ENCODE data around the gene GFPT2.

Gene GFPT2

DNA sequence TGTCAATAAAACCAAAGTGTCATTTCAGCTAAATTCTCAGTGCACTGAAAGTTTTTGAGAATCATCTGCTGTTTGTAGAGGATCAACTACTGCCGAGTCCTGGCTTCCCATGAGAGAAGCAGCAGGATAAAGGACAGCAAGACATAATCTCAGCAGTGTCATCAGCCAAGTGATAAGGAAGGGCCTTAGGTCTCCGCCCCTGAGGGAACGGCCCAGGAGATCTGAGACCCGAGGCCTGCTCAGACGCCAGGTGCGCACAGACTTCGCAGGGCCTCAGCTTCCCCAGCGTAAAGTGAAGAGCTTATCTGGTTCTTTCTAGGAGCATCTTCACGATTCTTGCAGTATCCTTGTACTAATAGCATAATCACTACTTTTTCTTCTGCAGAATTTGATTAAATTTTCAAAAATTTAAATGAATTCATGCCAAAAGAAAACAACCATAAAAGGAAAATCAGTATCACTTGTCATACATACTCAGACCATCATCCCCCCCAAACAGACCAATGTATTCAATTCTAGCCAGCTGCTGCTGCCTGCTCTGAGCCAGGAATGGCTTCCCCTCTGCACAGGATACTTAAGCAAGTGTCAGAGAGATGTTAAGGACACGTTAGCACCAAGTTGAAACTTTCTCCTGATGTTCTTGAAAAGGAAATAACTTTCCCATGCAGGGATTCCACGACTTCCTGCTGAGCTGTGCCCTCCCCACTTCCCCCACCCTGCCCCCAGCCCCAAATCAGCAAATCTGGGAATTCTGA lies 2.2 kb downstream of the GFPT2 start:
- no peak for ATAC-seq

DNA sequence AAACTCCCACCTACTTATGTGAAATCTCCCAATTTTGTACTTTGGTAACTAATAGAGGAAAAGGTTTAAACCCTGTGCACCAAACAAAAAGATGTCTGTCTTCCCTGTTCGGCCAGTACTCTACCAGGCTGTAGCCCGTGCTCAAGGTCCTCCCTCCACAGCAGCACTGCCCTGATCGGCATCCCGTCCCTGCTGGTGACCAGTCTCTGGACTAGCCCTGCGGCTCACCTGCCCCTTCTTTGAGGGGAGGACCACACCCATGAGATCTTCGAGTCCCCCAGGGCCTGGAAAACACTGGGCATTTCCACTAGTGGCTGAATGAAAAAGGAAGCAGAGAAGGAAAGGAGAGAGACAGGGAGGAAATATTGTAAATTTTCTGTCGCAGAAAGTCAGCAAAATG lies 2.8 kb downstream of the GFPT2 start:
- ATAC-seq, result no peak

DNA sequence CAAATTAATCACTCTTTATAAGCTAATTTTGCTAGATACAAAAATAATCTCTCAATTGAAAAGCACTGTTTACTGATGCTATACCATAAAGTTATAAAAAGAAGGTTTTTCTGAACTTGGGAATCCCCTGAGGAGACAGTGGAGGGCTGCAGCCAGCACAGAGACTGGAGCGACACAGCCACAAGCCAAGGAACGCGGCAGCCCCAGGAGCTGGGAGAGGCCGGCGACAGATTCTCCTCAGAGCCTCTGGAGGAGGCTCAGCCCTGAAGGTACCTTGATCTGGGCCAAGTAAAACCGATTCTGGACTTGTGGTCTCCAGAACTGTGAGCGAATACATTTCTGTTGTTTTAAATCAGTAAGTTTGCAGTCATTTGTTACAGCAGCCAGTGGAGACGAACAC lies 3.7 kb downstream of the GFPT2 start:
- ATAC-seq, result no peak

DNA sequence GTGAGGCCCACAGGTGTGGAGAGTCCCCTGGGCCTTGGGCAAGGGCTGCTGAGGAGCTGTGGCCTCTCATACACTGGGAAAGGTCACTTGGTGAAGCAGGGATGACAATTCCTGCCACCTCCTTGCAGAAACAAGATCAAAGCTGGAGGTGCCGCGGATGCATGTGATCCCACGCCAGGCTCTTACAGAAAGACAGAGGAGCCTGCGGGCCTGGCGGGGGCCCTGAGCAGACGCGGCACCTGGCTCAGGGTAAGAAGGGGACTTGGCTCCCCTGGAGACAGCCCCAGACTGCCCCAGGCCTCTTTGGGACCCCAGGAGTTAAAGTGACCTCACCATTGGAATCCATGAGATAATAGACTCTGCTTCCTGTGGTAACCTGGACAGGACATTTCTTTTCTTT lies 4.8 kb downstream of the GFPT2 start:
- ATAC-seq, result no peak

DNA sequence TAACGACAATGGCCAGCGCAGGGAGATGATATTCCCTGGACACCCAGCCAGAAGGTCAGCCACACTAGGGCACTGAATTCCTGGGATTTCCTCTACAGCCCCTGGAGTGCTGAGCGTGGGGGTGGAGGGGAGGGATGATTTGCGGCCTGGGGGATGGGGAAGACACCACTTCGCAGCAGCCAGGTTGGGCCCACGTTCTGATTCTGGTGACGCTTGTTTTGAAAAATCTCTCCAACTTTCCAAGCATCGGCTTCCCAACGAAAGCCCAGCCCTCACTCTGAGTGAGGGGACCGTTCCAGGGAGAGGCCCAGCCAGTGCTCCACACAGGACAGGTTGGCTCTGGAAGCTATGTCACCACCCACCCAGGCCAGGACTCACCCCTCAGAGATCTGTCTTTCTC lies 5.4 kb downstream of the GFPT2 start:
- no peak for ATAC-seq

DNA sequence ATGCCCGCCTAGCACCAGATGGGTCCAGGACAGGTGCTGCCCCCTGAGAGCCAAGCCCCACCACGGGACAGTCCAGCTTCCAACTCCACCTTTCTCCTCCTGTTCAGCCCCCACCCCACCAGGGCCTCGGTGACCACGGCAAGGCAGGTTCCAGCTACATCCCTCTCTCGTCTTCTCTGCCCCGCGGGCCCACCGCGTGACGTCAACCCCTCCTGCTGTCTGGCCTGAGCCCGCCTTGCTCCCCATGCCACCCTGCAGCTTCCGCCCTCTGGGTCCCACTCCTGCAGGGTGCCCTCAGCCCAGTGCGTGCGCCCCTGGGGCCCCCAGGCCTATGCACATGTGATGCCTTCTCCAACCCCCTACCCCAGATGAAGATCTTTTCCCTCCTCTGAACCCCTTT lies 6.8 kb downstream of the GFPT2 start:
- no peak for ATAC-seq

DNA sequence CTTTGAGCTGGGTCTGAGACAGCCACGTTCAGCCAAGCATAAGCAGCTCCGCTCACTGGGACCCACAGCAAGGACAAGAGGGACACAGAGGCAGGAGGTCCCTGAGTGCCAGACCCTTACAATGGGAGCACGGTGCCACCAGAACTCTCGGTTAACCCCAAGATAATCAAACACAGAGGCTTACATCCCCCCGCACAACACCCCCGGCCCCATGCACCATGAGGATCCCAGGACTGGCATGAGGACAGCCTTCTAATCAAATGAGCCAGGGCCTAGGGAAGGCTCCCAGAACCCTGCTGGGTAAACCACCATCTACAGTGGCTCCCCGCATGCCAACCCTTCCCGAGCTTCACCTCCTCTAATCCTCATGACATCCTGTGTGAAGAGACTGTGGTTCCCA lies 7.4 kb downstream of the GFPT2 start:
- ATAC-seq, result no peak

DNA sequence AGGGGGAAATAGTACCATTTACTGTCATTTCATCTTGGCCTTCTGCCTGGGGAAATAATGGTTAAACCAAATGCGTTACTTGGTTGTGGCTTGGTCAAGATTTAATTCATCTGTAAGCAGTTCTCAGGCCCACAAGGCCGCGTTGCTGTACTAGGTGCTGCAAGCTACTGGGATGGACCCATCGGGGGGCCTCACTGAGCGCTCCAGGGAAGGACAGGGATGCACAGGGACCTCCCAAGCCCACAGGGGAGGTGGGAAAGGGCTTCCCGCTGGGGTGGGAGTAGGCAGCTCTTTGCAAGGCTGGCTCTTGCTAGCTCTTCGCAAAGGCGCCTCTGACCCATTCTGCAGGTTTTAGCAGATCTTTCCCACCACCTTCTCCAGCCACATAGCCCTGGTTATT lies 8.0 kb downstream of the GFPT2 start:
- no peak for ATAC-seq

DNA sequence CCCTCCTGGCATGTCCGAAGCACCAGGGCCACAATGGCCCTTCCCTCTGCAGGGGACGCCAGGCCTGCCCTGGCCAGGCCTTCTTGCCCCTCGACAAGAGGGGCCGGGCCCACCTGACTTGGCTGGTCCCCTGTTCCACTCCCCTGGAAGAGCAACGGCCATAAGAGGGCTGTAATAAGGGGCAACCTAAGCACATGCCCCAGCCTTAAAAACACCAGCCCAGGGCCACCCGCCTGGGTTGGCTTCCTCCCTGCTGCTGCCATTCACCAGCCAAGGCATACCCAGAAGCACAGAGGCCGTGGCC lies 8.5 kb downstream of the GFPT2 start:
- no peak for ATAC-seq

DNA sequence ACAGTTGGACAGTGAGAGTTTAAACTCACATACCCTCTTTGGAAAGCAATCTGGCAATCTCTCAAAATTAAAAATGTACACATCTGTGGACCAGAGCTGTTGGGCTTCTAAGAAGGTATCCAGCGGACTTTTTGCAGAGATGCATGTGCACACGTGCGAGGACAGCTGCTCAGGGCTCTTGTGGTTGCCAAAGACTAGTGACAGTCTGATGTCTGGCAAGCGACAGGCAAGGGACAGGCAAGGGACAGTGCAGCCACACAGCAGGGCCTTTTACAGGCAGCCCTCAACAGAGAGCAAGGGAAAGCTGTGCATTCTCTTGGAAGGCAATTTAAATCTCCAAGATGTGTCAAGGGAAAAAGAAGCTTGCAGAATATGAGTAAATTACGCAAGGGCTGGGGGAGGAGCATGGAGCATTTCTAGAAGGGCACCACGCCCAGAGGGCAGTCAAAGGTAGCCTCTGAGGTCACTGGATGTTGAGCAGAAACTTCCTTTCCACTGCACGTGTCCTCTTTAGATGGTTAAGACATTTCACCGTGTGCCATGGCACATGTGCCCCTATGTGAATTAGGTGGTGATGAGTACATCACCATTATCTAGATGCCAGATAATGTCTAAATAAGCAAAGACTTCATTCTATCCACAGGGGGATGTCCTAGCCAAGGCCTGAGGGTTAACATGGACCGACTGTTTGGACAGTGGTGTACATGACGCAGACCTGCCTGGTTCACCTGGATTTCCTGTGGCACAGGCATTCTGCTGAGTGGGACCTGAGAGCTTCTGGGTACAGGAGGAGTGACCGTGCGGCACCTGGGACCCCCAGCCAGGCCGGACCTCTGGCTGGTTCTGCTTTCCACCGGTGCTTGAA lies 9.1 kb downstream of the GFPT2 start:
- ATAC-seq, result no peak

DNA sequence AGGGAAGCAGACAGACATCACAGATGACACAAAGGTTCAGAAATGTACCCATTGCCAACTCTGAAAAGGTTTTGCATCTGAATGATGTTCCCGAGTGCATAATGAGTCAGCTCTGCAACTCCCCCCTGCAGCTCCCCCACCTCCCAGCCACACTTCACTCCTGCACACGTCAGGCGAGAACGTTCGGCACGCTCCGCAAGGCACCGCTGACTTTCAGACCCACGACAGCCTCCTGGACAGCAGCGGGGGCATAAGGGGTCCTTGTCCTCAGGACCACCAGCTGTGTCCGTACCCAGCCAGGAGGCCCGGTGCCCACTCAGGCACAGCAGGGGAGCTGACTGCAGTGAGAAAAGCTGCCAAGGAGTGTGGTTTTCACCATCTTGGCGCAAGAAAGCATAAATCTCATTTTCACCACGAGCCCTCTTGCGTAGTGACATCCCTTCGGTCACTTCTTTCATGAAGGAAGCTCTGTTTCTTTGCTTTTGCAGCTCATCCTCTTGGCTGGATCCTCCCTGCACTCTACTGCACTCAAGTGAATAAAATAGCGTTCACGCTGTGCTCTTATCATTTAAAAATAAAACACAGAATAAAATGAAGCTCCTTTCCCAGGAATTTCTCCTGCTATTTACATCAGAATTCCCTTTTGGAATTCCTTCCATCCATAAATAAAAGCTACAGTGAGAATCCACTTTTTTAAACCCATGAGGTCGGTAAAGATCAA lies 9.9 kb downstream of the GFPT2 start:
- ATAC-seq, result no peak

DNA sequence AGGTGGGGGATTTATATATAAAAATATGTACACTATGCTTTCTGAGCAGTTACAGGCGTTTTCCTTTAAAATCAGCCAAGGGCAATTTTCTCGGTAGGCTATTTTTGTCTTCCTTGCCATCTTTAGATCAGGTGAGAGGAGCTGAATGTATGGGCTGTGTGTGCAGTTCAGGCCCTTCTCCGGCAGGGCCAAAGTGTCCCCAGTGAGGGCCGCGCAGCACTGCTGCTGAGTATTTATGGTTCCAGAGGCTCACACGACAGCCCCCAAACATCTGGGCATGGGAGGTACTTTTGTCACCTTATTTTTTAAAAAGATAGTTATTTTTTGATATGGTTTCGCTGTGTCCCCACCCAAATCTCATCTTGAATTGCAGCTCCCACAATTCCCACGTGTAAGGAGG lies 11.5 kb downstream of the GFPT2 start:
- ATAC-seq, result no peak

DNA sequence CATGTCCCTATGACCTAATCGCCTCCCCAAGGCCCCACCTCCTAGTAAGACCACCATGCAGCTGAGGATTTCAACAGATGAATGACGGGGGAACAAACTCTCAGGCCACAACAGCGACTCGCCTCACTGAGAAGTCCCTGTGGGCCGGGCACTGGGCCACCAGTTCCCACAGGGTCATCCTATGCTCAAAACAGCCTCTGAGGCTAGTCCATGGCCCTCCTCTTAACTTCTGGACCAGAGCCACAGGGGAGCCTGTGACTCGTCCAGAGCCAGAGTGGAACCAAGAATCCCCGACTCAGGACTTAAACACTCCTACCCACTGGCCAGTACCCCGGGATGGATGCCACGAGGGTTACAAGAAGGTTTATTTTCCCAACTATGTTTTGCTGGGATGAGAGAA lies 12.3 kb downstream of the GFPT2 start:
- no peak for ATAC-seq

DNA sequence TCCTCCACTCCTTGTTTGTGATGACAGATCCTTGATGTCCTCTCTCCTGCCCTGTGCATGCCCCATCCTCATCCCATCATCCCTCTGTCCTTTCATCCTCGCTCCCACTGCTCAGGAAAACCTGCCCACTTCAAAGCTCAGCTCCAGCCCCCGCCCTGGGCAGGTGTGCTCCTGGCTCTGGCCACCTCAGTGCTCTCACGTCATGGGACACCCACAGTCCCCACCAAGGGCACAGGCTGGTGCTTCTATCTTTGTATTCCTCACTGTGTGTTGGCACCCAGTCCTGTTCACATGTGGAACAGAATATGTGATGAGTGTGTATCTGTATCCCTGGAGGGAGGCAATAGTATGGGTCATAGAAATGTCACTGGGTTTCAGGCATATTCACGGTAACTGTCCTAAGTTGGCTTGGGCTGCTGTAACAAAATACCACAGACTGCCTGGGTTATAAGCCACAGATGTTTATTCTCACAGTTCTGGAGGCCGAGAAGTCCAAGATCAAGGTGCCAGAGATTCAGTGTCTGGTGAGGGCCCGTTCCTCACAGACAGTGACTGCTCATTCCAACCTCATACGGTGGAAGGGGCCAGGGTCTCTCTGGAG lies 13.5 kb downstream of the GFPT2 start:
- no peak for ATAC-seq

DNA sequence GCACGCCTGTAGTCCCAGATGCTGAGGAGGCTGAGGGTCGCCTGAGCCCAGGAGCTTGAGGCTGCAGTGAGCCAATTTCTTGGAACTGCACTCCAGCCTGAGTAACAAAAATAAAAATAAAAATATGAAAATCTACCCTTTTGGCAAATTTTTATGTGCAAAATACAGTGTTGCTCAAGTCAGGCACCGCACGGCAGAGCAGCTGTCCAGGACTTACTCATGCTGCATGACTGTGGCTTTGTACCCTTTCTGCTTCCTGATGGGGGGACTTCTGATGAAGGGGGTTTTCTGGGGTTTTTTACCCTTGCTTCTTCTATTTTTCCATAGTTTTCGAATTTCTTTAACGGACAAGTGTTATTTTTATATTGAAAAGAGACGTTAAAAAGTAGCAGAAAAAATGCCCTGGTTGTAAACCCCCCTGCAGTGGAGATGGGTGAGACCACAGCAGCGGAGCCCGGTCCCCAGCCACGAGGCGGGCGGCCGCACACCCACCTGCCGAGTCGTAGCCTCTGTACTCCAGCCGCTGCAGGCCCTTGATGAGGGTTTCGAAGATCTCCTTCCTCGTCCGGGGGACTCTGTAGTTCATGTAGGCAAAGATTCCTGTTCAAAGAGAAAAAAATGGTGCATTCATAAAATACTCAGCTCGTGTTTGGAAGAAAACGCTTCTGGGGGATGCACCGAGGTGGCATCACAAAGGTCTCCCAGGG lies 15.0 kb downstream of the GFPT2 start:
- no peak for ATAC-seq

DNA sequence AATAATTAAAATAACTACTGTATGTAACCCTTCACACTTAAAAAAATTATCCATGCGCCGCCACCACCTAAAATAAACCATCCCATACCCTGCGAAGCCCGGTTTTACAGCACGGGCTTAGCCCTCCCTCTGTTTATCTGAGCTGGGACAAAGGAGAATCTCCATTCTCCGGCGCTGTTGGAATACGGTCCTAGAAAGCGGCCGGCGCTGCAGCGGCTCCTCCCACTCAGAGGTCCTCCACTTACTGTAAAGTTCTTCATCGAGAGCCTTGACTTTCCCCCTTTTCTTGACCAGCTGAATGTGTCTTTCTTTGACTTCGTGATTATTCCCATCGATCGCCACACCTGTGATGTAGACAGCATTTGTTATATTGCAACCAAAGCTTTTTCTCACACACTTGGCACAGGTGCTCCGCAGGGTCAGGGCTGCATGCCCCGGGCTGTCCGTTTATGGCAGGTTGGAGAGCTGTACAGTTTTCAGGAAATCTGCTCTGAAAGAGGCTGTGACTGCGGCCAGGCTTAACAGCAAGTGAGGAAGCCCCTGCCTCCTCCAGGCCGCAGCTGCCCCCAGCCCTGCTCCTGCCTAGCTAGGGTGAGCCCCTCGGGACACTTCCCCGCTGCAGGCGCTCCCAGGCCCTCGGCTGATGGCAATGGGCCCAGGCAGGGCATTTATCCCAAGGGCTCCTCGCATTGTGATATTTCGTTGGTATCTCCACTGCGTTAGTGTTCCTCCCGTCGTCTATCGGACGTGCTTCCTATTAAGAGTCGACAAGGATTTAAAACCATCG lies 16.7 kb downstream of the GFPT2 start:
- ATAC-seq, result no peak

DNA sequence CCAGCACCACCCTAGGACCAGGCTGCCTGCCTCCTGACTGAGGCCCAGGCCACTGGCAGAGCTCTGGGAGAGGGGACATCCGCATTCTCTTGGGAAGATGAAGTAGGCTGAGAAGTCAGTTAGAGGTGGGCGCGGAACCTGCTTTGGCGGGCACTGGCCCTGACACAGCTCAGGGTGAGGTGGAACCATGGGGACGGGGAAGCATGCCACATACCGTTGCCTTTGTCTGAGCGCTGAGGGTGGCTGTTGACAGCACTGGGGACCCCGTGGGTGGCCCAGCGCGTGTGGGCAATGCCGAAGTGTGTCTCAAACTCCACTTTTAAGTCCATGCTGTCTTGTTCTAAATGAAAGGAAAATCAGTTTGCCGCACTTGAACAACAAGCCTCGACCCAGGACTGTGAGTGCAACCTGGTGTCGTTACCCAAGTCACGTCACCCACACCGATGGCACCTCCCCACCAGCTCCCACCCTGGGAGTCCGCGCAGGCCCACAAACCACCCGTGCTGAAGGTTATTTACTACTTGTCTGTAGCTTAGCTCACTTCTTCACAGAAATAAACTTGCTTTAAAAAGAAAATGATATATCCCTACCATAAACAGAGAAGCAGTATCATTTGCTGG lies 17.4 kb downstream of the GFPT2 start:
- no peak for ATAC-seq

DNA sequence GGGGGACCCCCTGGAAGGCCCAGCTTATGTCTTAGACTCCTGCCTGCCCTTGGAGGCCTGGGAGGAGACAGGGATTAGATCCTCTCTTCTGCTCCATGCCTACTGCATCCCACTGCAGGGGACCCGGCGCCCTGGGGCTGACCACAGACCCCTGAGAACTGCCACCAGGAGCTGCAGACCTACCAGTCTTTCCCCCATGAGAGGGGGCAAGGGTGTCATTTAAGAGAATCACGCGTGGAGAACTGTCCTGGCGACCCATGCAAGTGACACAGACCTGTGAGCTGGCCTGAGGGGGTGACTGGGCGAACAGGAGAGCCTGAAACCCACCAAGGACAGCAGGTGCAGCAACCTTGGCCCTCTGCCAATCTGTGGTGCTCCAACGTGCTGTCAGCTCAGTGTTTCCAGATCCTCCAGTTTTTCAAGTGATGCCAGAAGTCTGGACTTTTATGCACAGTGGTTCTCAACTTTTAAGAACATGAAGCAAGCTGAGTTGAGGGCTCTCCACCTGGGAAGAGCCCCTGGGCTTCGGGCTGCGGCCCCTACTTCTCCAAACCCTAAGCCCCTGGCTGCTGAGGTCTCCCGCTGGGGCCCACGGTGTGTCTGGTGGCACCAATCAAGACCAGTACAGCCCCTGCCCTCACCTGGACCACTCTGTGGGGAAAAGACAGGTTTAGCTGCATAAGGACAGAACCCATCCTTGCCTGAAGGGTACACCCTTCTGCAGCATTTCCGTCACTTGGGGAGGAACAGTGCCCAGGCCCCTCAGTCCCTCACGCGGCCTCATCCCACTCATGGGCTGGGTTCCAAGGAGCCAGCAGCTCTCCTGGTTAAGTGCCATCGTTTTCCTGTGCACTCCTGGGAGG lies 18.2 kb downstream of the GFPT2 start:
- ATAC-seq, result no peak

DNA sequence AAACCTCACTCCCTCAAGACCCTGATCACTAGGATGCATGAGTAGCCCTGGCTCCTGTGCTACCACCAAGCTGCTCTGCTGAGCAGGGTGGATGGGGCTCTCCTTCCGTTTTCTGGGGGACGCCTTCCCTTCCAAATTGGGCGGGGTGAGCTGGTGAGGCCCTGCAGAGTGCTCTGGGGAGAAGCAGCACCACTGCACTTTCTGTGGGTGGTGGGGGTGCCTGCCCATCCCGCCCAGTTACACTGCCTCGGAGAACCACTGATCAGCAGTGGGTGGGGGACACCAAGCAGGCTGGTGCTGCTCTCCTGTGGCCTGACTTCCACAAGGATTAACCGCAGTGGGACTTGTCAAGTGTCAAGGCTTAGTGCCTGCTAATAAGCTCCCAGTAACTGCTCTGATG lies 19.0 kb downstream of the GFPT2 start:
- no peak for ATAC-seq

DNA sequence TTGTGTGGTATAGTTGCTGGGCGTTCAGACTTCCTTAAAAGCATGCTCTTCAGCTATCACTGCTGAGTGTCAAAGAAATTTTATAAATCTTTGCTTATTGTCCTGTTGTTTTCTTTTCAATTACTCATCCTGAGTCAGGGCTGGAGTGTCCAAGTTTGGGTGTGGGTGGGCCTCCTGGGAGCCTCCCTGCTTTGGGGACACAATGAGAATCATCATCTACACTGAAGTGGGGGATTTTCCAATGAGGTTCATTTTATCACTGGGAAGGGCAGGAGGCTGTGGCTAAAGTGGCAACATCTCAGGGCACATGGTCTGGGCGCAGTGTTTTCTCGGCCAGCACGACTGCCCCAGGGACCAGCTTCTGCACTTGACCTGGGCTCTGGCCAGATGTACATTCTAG lies 19.5 kb downstream of the GFPT2 start:
- ATAC-seq, result no peak

DNA sequence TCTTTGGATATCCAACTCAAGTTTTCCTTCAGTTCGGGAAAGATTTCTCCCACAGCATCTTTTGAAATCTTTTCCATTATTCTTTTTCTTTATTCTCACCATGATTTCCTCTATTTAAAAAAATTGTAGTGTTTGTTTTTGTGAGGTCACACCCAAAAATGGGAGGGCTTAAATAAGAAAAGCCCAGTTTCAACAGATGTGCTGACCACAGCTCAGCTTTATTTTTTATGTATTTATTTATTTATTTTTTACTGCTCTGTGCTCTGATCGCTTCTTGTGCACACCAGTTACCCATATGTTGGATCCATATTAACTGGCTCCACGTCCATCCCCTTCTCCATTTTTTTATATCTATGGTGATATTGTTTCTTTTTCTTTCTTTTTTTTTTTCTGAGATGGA lies 20.3 kb downstream of the GFPT2 start:
- ATAC-seq, result no peak
